A673 (cell line): ENCODE measurements around the gene C2orf72.

Source experiments
- CTCF ChIP-seq: fragments of 300-800, 200-600 bp; sonication (generic); conservative IDR thresholded peaks from 2 replicates; pipeline ENCODE4 v1.5.1; 2017; ENCODE audit warnings: low read depth, mild to moderate bottlenecking, antibody characterized with exemption, low read length, moderate library complexity, mixed read lengths
- EZH2 ChIP-seq: fragments of 200-600 bp; sonication (generic); IDR thresholded peaks from 2 replicates; pipeline ENCODE4 v1.6.1; 2017; ENCODE audit warnings: borderline replicate concordance, low read depth, mild to moderate bottlenecking, mixed read lengths, antibody characterized with exemption, low read length; ENCODE audit not compliant: poor library complexity, severe bottlenecking

DNA sequence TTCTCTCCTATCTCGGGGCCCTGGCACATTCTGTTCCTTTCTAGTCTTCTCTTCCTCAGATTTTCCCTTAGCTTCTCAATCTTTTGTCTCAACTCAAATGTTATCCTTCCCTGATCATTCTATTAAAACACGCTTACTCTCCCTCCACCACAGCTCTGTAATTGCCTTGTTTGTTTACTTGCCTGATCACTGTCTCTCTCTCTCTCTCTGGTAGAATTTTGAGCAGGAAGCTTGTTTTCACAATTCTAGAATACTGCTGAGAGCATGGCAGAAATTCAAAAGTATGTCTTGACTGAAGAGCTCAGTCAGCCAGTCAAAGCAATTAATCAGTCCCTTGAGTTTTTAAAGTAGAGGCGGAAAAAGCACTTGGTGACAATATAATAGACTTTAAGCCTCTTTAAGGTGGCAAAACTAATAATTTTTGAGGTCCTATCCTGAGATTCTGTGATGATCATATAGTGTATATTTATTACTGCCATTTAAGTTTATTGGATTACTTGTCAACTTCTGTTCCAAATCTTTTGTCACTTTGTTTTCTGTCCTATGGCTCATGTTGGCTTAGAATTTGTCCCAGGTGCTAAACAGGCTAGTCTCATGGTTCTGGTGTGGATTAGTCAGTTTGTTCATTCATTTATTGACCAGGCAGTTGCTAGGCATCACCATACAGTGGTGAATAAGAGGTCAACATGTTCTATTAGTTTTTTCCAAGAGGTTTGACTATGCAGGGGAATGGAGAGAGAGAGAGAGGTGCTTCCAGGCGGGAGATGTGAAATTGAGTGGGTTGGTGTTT, 21.6 kb downstream of the C2orf72 start:
- no peak for TF ChIP-seq EZH2
- TF ChIP-seq CTCF = no peak
